T-helper 2 cell (primary cell): ENCODE results near the gene CCDC158.
A peak's percentile ranks its signal among the peaks of the same experiment; 100 is the strongest.
"Not testable (repeated sequence)": the region's sequence is repeated elsewhere in the genome, so short reads cannot be mapped to it uniquely, and the experiment has no call there.

ENCODE experiments used
- DNase-seq, 5 experiments: peaks; one replicate each; pipeline versions ENCODE4 v3.0.0 to v3.0.0-alpha.2; 2012 to 2022
- total RNA-seq, 2 donors: gene quantifications; one replicate each; lab custom pipeline; 2026; lab: John Stamatoyannopoulos, UW

CCDC158 gene
- total RNA-seq: 0 reads per million in 2 donors

GRCh38 chr4:76420762-76421581 is at the start of gene CCDC158:
Gene CCDC158, minus strand, starts transcription at chr4:76421141. Its CDS starts 17,934 bp downstream, at chr4:76403207.
- peak in 1 of 5 experiments; percentile 26 for DNase-seq

- no peak for DNase-seq
Measured at GRCh38 chr4:76470532-76470931, 49.6 kb upstream of the CCDC158 start.

- no peak for DNase-seq
Measured at GRCh38 chr4:76470064-76470463, 49.1 kb upstream of the CCDC158 start.

- no peak for DNase-seq
Measured at GRCh38 chr4:76463568-76463967, 42.6 kb upstream of the CCDC158 start.

- DNase-seq: no peak
Measured at GRCh38 chr4:76459291-76459723, 38.4 kb upstream of the CCDC158 start.

- no peak for DNase-seq
Measured at GRCh38 chr4:76458825-76459224, 37.9 kb upstream of the CCDC158 start.

- DNase-seq: no peak
Measured at GRCh38 chr4:76458297-76458696, 37.4 kb upstream of the CCDC158 start.

GRCh38 chr4:76457885-76458284 is 36.9 kb upstream of the CCDC158 start:
- DNase-seq: no peak

- not testable (repeated sequence) for DNase-seq
Measured at GRCh38 chr4:76454073-76454472, 33.1 kb upstream of the CCDC158 start.

- no peak for DNase-seq
Measured at GRCh38 chr4:76453232-76453631, 32.3 kb upstream of the CCDC158 start.

- DNase-seq: no peak
Measured at GRCh38 chr4:76449833-76450232, 28.9 kb upstream of the CCDC158 start.

GRCh38 chr4:76449362-76449767 is 28.4 kb upstream of the CCDC158 start:
- no peak for DNase-seq

GRCh38 chr4:76448211-76448610 is 27.3 kb upstream of the CCDC158 start:
- DNase-seq: no peak

- no peak for DNase-seq
Measured at GRCh38 chr4:76447393-76447851, 26.5 kb upstream of the CCDC158 start.

GRCh38 chr4:76445911-76446310 is 25.0 kb upstream of the CCDC158 start:
- no peak for DNase-seq

- no peak for DNase-seq
Measured at GRCh38 chr4:76443376-76443775, 22.4 kb upstream of the CCDC158 start.

GRCh38 chr4:76442807-76443206 is 21.9 kb upstream of the CCDC158 start:
- no peak for DNase-seq

GRCh38 chr4:76441881-76442280 is 20.9 kb upstream of the CCDC158 start:
- DNase-seq: no peak

- DNase-seq: no peak
Measured at GRCh38 chr4:76439491-76439890, 18.6 kb upstream of the CCDC158 start.

- DNase-seq: no peak
Measured at GRCh38 chr4:76435528-76436319, 14.8 kb upstream of the CCDC158 start.

GRCh38 chr4:76434901-76435527 is 14.1 kb upstream of the CCDC158 start, which contains the start of gene SHROOM3:
Gene SHROOM3, plus strand, starts transcription at chr4:76435229. Its CDS starts 824 bp downstream, at chr4:76436053.
- peak in 1 of 5 experiments; percentile 8 for DNase-seq

GRCh38 chr4:76430519-76431388 is 9.8 kb upstream of the CCDC158 start:
- peak in 1 of 5 experiments; percentile 60 for DNase-seq
